Measurements from ENCODE around the gene PIEZO2.

Gene PIEZO2

GRCh38 chr18:10757349-10757748, 392.0 kb downstream of the PIEZO2 start:
- no peak for ATAC-seq
- TF ChIP-seq CSDC2 (CRISPR knock-in tag; IDR thresholded peaks at IDR 0.05), result no peak
- no peak for TF ChIP-seq ZNF565 (CRISPR knock-in tag; conservative IDR thresholded peaks at IDR 0.05; ENCODE audit: low read depth)
- TF ChIP-seq ESRRG (CRISPR knock-in tag; IDR thresholded peaks at IDR 0.05), result no peak
- no peak for TF ChIP-seq GLIS3 (CRISPR knock-in tag; IDR thresholded peaks at IDR 0.05)
- no peak for TF ChIP-seq TSHZ2 (CRISPR knock-in tag; IDR thresholded peaks at IDR 0.05)
- no peak for TF ChIP-seq TOX (CRISPR knock-in tag; IDR thresholded peaks at IDR 0.05; ENCODE audit: borderline replicate concordance)
- no peak for TF ChIP-seq ZNF8 (CRISPR knock-in tag; IDR thresholded peaks at IDR 0.05)
- TF ChIP-seq ISL1 (CRISPR knock-in tag; IDR thresholded peaks at IDR 0.05), result no peak
- TF ChIP-seq SNAI2 (CRISPR knock-in tag; IDR thresholded peaks at IDR 0.05), result no peak
- TF ChIP-seq ZFP3 (CRISPR knock-in tag; IDR thresholded peaks at IDR 0.05), result no peak
- no peak for TF ChIP-seq CREB5 (CRISPR knock-in tag; IDR thresholded peaks at IDR 0.05; ENCODE audit: low read depth)
- TF ChIP-seq TCF4 (CRISPR knock-in tag; IDR thresholded peaks at IDR 0.05; ENCODE audit: borderline replicate concordance), result no peak
- TF ChIP-seq BACH2 (CRISPR knock-in tag; IDR thresholded peaks at IDR 0.05; ENCODE audit: borderline replicate concordance), result no peak
- TF ChIP-seq PPARA (CRISPR knock-in tag; IDR thresholded peaks at IDR 0.05; ENCODE audit: borderline replicate concordance), result no peak
- no peak for TF ChIP-seq ZFP30 (CRISPR knock-in tag; IDR thresholded peaks at IDR 0.05)
- no peak for TF ChIP-seq ZC3H10 (CRISPR knock-in tag; IDR thresholded peaks at IDR 0.05)

GRCh38 chr18:10755855-10756254, 393.5 kb downstream of the PIEZO2 start:
- ATAC-seq, result no peak
- TF ChIP-seq TSHZ2 (CRISPR knock-in tag; IDR thresholded peaks at IDR 0.05), result no peak
- TF ChIP-seq ZFP3 (CRISPR knock-in tag; IDR thresholded peaks at IDR 0.05), result no peak
- TF ChIP-seq CREB5 (CRISPR knock-in tag; IDR thresholded peaks at IDR 0.05; ENCODE audit: low read depth), result no peak
- no peak for TF ChIP-seq ZNF565 (CRISPR knock-in tag; conservative IDR thresholded peaks at IDR 0.05; ENCODE audit: low read depth)
- TF ChIP-seq BACH2 (CRISPR knock-in tag; IDR thresholded peaks at IDR 0.05; ENCODE audit: borderline replicate concordance), result no peak
- no peak for TF ChIP-seq ZNF8 (CRISPR knock-in tag; IDR thresholded peaks at IDR 0.05)
- no peak for TF ChIP-seq TOX (CRISPR knock-in tag; IDR thresholded peaks at IDR 0.05; ENCODE audit: borderline replicate concordance)
- no peak for TF ChIP-seq POU6F1 (CRISPR knock-in tag; IDR thresholded peaks at IDR 0.05; ENCODE audit: borderline replicate concordance, low read depth)
- TF ChIP-seq ZC3H10 (CRISPR knock-in tag; IDR thresholded peaks at IDR 0.05), result no peak
- TF ChIP-seq GLIS3 (CRISPR knock-in tag; IDR thresholded peaks at IDR 0.05), result no peak
- TF ChIP-seq CSRNP3 (CRISPR knock-in tag; IDR thresholded peaks at IDR 0.05), result no peak
- no peak for TF ChIP-seq ARNTL (CRISPR knock-in tag; IDR thresholded peaks at IDR 0.05; ENCODE audit: borderline replicate concordance, low read depth)

Data from SK-N-SH treated with all-trans-retinoic acid at 6 μM for 48 hours (cell line).